Tibial artery (tissue), 4 donors: ENCODE measurements around the gene GSTM1.

Source experiments
- DNase-seq, 2 donors: peaks; one replicate each; pipeline ENCODE4 v3.0.0-alpha.2; 2019
- H3K27ac ChIP-seq, 2 donors: fragments of 200-600 bp; sonication (generic) in 1 of 2; 1 replicate in 1 of 2; 2 replicates in 1 of 2; pipeline ENCODE4 v1.5.1; 2018 to 2019; ENCODE audit warnings: mild to moderate bottlenecking in 1 of 2
- H3K27me3 ChIP-seq, 2 donors: fragments of 200-600 bp; sonication (generic) in 1 of 2; one replicate each; pipeline versions ENCODE4 v1.5.1 to v1.6.0; 2016 to 2019
- H3K36me3 ChIP-seq, 3 donors: fragments of 200-600 bp; sonication (generic) in 2 of 3; one replicate each; pipeline ENCODE4 v1.5.1; 2016 to 2019; ENCODE audit warnings: mild to moderate bottlenecking in 2 of 3
- H3K4me1 ChIP-seq, 4 donors: fragments of 200-600 bp; sonication (generic) in 2 of 4; 1 replicate in 3 of 4; 2 replicates in 1 of 4; pipeline ENCODE4 v1.5.1; 2016 to 2019
- H3K4me3 ChIP-seq, 2 donors: fragments of 200-600 bp; sonication (generic) in 1 of 2; 1 replicate in 1 of 2; 2 replicates in 1 of 2; pipeline ENCODE4 v1.5.1; 2018 to 2019; ENCODE audit warnings: mild to moderate bottlenecking in 2 of 2
- H3K9me3 ChIP-seq, 3 donors: fragments of 200-600 bp; sonication (generic) in 1 of 3; one replicate each; pipeline ENCODE4 v1.5.1; 2016 to 2019
- CTCF ChIP-seq, 2 experiments: fragments of 200-600 bp in 1 of 2; fragments of 450-650 bp in 1 of 2; IDR thresholded peaks; one replicate each; pipeline ENCODE4 v1.5.1; 2017 to 2019; ENCODE audit warnings: antibody characterized with exemption in 2 of 2, mild to moderate bottlenecking in 1 of 2, moderate library complexity in 1 of 2
- intact Hi-C: fragments of 100-400 bp; cut with DNase I; formaldehyde crosslinking; loops from one replicate; pipeline ENCODE4 v1.15.0; 2023; ENCODE audit warnings: low total_unique reads

GSTM1 gene

GRCh38 chr1:109687641-109688499 lies at the start of gene GSTM1:
GSTM1 (plus strand) TSS chr1:109687817; CDS start chr1:109687874, 57 bp downstream.
- TF ChIP-seq CTCF (IDR thresholded peaks at IDR 0.05): no peak
- no peaks in the 10 kb centered on the region for H3K9me3 ChIP-seq
- no peak within 1 kb of the TSS for H3K27ac ChIP-seq
- intact Hi-C loops: loop anchor here (5.0 kb wide), 1 partner anchor 46 kb away; no protein-coding TSS in a partner anchor
- DNase-seq: no peak
- no peaks in the 10 kb centered on the region for H3K27me3 ChIP-seq
- no peaks in the 10 kb centered on the region for H3K4me1 ChIP-seq
- H3K36me3 ChIP-seq: no peaks in the 10 kb centered on the region
- H3K4me3 ChIP-seq: no peak within 1 kb of the TSS

- Histone ChIP-seq H3K4me3 (no peak overlapping the region), H3K9me3 (no peaks in the 10 kb centered on the region), H3K36me3 (no peaks in the 10 kb centered on the region), H3K27me3 (no peaks in the 10 kb centered on the region), H3K27ac (no peak overlapping the region), H3K4me1 (peaks cover 0 to 17% (median 6%) of the 10 kb centered on the region in 4 donors)
- no peak for TF ChIP-seq CTCF (IDR thresholded peaks at IDR 0.05)
- intact Hi-C loops: loop anchor here (5.0 kb wide), 1 partner anchor 343 kb away; the partner anchor contains the start of gene AHCYL1
- DNase-seq: peak in 1 of 2 donors; percentile 45
Measured at GRCh38 chr1:109639063-109639840, 48.4 kb upstream of the GSTM1 start.

GRCh38 chr1:109639841-109640184 lies 47.8 kb upstream of the GSTM1 start:
- no peak for TF ChIP-seq CTCF (IDR thresholded peaks at IDR 0.05)
- Histone ChIP-seq H3K27me3 (no peaks in the 10 kb centered on the region), H3K9me3 (no peaks in the 10 kb centered on the region), H3K4me3 (no peak overlapping the region), H3K36me3 (no peaks in the 10 kb centered on the region), H3K27ac (no peak overlapping the region), H3K4me1 (peaks cover 0 to 17% (median 6%) of the 10 kb centered on the region in 4 donors)
- intact Hi-C loops: loop anchor here (5.0 kb wide), 3 partner anchors 47 to 342 kb away; partner anchors contain the start of genes AHCYL1 and GSTM1
- peak in 1 of 2 donors; percentile 47 for DNase-seq

- H3K9me3 ChIP-seq: no peaks in the 10 kb centered on the region
- no peaks in the 10 kb centered on the region for H3K36me3 ChIP-seq
- H3K27ac ChIP-seq: no peak overlapping the region
- H3K4me1 ChIP-seq: peaks cover 0 to 17% (median 6%) of the 10 kb centered on the region in 4 donors
- TF ChIP-seq CTCF (IDR thresholded peaks at IDR 0.05): peak; percentile 89 to 93
- intact Hi-C loops: loop anchor here (5.0 kb wide), 2 partner anchors 47 to 132 kb away; partner anchors contain the start of gene GSTM1
- no peak overlapping the region for H3K4me3 ChIP-seq
- H3K27me3 ChIP-seq: no peaks in the 10 kb centered on the region
- peak; percentile 85 to 89 for DNase-seq
Measured at GRCh38 chr1:109640285-109640865, 47.2 kb upstream of the GSTM1 start.

- Histone ChIP-seq H3K27me3 (no peaks in the 10 kb centered on the region), H3K9me3 (no peaks in the 10 kb centered on the region), H3K4me3 (no peak overlapping the region), H3K4me1 (peaks cover 0 to 14% (median 6%) of the 10 kb centered on the region in 4 donors), H3K27ac (no peak overlapping the region), H3K36me3 (no peaks in the 10 kb centered on the region)
- DNase-seq: peak in 1 of 2 donors; percentile 52
- intact Hi-C loops: loop anchor here (5.0 kb wide), 2 partner anchors 46 to 131 kb away; partner anchors contain the start of gene GSTM1
- no peak for TF ChIP-seq CTCF (IDR thresholded peaks at IDR 0.05)
Measured at GRCh38 chr1:109641078-109641740, 46.4 kb upstream of the GSTM1 start.
